GM23248 (cell line): ENCODE measurements around the gene TC2N.

Experiments
- EZH2 ChIP-seq: fragments of 200-600 bp; sonication (generic); IDR thresholded peaks from 2 replicates; pipeline ENCODE4 v1.6.1; 2018; ENCODE audit warnings: antibody characterized with exemption, mild to moderate bottlenecking; ENCODE audit not compliant: insufficient read depth, poor library complexity, severe bottlenecking
- EZH2phosphoT487 ChIP-seq: fragments of 200-600 bp; sonication (generic); IDR thresholded peaks from 2 replicates; pipeline ENCODE4 v1.6.1; 2018; ENCODE audit warnings: antibody characterized with exemption, moderate library complexity, mild to moderate bottlenecking, low read depth; ENCODE audit not compliant: insufficient read depth

DNA sequence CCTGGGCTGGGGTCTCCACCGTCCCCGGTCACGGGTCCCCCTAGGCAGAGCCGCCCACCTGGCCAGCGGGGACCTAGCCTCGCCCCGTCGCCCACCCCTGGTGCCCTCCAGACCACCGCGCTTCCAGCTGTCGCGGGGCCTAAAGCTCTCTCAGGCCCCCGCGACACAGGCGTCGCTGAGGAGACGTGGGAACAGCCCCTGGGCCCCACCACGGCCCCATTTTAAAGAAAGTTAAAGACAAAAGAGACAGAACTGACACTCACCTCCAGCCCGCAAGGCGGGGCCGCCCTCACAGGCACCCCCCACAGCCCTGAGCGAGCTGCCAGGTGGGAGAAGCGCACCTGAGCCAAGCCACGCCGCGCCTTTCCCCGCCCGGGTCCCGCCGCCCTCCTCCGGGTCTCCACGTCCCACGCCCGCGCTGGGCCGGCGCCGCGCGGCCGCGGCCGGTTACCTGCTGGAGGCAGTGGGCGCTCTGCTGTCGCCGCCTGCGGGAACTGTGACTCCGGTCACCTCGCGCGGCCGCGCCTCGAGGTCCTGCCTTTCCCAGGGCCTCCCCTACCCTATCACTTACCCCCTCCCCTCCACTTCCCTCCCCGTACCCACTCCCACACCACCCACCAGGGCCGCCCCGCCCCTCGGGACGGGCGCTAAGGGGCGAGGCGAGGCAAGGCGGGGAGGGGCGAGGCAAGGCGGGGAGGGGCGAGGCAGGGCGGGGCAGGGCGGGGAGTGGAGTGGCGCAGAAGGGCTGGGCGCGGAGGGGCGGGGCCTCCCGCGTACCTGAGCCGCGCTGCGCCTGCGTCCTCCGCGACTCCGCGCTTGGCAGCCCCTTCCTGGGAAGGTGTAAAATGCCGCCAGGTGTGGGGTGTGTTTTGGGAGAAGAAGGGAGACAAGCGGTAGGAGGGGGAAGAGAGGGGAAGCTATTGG is 31.2 kb downstream of the TC2N start:
- TF ChIP-seq EZH2 = no peak
- TF ChIP-seq EZH2phosphoT487 = no peak
